PFSK-1 (cell line): ENCODE measurements around the gene PTPRQ.

Source experiments
- FOXP2 ChIP-seq: optimal IDR thresholded peaks from 2 replicates; pipeline ENCODE3; 2011; ENCODE audit warnings: borderline replicate concordance, control low read depth, inconsistent platforms; ENCODE audit not compliant: insufficient read depth; ENCODE audit errors: extremely low read length, extremely low read depth
- POLR2AphosphoS5 ChIP-seq: IDR thresholded peaks from 2 replicates; pipeline ENCODE4 v1.6.1; 2012; ENCODE audit warnings: low read depth, mild to moderate bottlenecking, control low read depth, low read length, moderate library complexity
- SIN3A ChIP-seq: IDR thresholded peaks from 2 replicates; pipeline ENCODE4 v1.6.1; 2012; ENCODE audit warnings: mild to moderate bottlenecking, low read length, moderate library complexity, borderline replicate concordance; ENCODE audit not compliant: insufficient read depth
- TAF1 ChIP-seq: IDR thresholded peaks from 2 replicates; pipeline ENCODE4 v1.6.1; 2012; ENCODE audit warnings: low read length, control low read depth, borderline replicate concordance; ENCODE audit not compliant: insufficient read depth
- TF ChIP-seq, protein P1 (sequence below), 2 experiments: IDR thresholded peaks; 2 replicates each; pipeline versions ENCODE4 v1.6.1 to v1.8.0; 2011 to 2012; ENCODE audit warnings: low read depth in 2 of 2, low read length in 2 of 2, control low read depth in 1 of 2, inconsistent platforms in 1 of 2, mild to moderate bottlenecking in 1 of 2, moderate library complexity in 1 of 2; ENCODE audit not compliant: insufficient read depth in 1 of 2

The PTPRQ gene

DNA sequence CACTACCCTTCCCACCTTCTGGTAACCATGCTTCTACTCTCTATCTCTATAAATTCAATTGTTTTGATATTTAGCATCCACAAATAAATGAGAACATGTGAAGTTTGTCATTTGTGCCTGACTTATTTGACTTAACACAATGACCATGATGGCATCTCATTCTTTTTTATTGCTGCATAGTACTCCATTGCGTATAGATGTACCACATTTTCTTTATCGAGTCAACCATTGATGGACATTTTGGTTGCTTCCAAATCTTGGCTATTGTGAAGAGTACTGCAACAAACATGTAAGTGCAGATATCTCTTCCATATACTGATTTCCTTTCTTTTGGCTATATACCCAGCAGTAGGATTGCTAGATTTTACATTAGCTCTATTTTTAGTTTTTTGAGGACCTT, 73.6 kb downstream of the PTPRQ start:
- no peak for TF ChIP-seq POLR2AphosphoS5
- TF ChIP-seq, protein P1, sequence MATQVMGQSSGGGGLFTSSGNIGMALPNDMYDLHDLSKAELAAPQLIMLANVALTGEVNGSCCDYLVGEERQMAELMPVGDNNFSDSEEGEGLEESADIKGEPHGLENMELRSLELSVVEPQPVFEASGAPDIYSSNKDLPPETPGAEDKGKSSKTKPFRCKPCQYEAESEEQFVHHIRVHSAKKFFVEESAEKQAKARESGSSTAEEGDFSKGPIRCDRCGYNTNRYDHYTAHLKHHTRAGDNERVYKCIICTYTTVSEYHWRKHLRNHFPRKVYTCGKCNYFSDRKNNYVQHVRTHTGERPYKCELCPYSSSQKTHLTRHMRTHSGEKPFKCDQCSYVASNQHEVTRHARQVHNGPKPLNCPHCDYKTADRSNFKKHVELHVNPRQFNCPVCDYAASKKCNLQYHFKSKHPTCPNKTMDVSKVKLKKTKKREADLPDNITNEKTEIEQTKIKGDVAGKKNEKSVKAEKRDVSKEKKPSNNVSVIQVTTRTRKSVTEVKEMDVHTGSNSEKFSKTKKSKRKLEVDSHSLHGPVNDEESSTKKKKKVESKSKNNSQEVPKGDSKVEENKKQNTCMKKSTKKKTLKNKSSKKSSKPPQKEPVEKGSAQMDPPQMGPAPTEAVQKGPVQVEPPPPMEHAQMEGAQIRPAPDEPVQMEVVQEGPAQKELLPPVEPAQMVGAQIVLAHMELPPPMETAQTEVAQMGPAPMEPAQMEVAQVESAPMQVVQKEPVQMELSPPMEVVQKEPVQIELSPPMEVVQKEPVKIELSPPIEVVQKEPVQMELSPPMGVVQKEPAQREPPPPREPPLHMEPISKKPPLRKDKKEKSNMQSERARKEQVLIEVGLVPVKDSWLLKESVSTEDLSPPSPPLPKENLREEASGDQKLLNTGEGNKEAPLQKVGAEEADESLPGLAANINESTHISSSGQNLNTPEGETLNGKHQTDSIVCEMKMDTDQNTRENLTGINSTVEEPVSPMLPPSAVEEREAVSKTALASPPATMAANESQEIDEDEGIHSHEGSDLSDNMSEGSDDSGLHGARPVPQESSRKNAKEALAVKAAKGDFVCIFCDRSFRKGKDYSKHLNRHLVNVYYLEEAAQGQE (IDR thresholded peaks at IDR 0.05; ENCODE audit: insufficient read depth in 1 of 2, low read depth in 2 of 2, low read length in 2 of 2) = no peak
- no peak for TF ChIP-seq SIN3A
- no peak for TF ChIP-seq TAF1
- no peak for TF ChIP-seq FOXP2

DNA sequence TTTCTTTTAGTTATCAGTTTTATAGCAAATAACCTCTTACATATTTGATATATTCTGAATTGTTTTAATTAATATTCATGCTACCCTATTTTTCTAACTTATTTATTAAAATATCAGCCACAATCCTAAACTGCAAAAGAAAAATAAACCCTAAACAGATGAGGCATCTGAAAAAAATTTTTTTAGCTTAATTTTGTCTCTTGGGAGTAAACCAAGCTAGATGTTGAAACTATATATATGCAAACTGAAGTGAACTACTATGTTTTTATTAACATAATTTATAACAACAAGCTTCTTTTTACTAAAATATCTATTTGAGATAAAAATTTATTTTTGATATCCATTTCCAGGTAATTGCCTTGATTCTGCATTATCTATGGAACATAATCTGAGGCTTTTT, 87.6 kb downstream of the PTPRQ start:
- TF ChIP-seq, protein P1 (IDR thresholded peaks at IDR 0.05; ENCODE audit: insufficient read depth in 1 of 2, low read depth in 2 of 2, low read length in 2 of 2) = no peak
- TF ChIP-seq FOXP2 (no peak), SIN3A (no peak), TAF1 (no peak), POLR2AphosphoS5 (no peak)

DNA sequence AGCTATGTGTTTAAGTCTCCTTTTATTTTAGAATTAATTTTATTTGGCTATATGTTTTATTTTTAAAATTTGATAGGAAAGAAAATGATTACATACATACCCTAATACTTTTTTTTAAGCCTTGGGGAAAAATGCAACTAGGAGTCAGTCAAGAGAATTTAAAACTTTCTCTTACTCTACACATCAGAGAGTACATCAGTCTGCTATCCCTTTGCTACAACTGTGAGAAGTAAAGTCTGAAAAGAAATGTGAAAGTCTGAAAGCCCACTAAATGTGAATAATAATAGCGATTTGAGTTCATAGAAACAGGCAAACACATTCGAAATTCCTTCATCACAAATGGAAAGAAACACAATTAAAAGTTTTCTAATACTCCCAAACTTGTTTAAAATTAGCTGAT, 95.0 kb downstream of the PTPRQ start:
- TF ChIP-seq TAF1 (no peak), FOXP2 (no peak), POLR2AphosphoS5 (no peak), SIN3A (no peak)
- TF ChIP-seq, protein P1 (IDR thresholded peaks at IDR 0.05; ENCODE audit: insufficient read depth in 1 of 2, low read depth in 2 of 2, low read length in 2 of 2) = no peak

DNA sequence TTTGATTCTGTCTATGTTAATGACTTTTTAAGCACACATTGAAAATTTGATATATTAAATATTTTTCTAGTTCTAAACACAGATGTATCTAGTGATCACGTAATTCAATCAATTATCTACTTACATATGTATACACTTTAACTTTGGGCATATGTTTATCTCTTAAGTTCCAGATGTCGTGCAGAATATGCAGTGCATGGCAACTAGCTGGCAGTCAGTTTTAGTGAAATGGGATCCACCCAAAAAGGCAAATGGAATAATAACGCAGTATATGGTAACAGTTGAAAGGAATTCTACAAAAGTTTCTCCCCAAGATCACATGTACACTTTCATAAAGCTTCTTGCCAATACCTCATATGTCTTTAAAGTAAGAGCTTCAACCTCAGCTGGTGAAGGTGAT, 105.3 kb downstream of the PTPRQ start:
- no peak for TF ChIP-seq POLR2AphosphoS5
- TF ChIP-seq, protein P1 (IDR thresholded peaks at IDR 0.05; ENCODE audit: insufficient read depth in 1 of 2, low read depth in 2 of 2, low read length in 2 of 2) = no peak
- no peak for TF ChIP-seq TAF1
- TF ChIP-seq FOXP2 = no peak
- TF ChIP-seq SIN3A = no peak

DNA sequence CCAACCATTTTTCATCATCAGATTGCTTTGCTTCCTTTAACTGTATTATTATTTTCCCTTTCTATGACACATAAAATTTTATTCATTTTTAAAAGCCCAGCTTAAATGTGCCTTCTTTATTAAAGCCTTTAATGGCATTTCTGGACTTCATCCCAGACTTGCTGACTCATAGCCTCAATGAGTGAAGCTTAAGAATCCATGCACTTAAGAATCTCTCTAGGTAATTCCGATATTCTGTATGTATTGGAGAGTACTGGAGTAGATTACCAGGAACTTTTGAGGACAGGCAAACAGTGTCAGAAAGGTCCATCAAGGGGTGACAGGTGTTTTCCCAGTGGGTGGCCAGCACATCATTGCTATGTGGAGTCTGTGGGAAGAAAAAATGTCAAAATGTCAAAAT, 107.9 kb downstream of the PTPRQ start:
- TF ChIP-seq FOXP2 (no peak), SIN3A (no peak), TAF1 (no peak), POLR2AphosphoS5 (no peak)
- TF ChIP-seq, protein P1 (IDR thresholded peaks at IDR 0.05; ENCODE audit: insufficient read depth in 1 of 2, low read depth in 2 of 2, low read length in 2 of 2) = no peak
